Measurements from ENCODE around the gene AGBL1.

DNA sequence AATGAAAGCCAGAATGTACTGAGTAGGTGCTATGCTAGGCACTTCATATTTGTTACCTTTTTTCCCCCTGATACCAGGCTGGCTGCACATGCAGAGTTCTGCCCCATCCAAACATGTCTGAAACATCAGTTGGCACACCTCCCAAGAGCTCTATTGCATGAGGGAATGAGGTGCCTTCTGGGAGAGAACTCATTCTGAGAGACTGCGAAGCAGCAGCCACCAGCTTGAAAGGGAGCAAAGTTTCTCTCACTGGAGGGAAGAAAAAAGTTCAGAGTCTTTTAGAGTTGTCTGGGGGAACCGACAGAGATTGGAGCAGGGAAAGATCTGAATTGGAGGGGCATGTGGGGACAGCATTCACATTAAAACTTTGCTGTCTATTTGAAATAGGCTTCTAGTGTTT is 84.1 kb downstream of the AGBL1 start:
- no peak for TF ChIP-seq EZH2 (IDR thresholded peaks at IDR 0.05; ENCODE audit: insufficient read depth, poor library complexity, severe bottlenecking)
- no peak for TF ChIP-seq EZH2phosphoT487 (IDR thresholded peaks at IDR 0.05; ENCODE audit: insufficient read depth, low read depth)

All from GM23248 (cell line).